H54 (cell line): ENCODE data around the gene UPF1.

ENCODE experiments used
- DNase-seq: peaks from one replicate; pipeline ENCODE4 v3.0.0; 2011; ENCODE audit warnings: low spot score, mixed read lengths; ENCODE audit not compliant: insufficient read length
- FAIRE-seq: peaks from 3 replicates; lab custom pipeline; 2011; peaks lifted over from hg19 to GRCh38; lab: Jason Lieb, UNC
- POLR2A ChIP-seq: IDR thresholded peaks from 2 replicates; pipeline ENCODE4 v1.6.1; 2011; ENCODE audit warnings: low read depth, mild to moderate bottlenecking, low read length

The UPF1 gene

GRCh38 chr19:18831524-18832305, at the start of gene UPF1:
Gene UPF1 (plus strand): TSS chr19:18831959. CDS start chr19:18832210, 251 bp downstream.
- no peak for FAIRE-seq
- peak; percentile 95 for DNase-seq
- peak; percentile 93 for TF ChIP-seq POLR2A

- no peak for TF ChIP-seq POLR2A
- no peak for DNase-seq
- FAIRE-seq: no peak
These were observed 49.1 kb upstream of the UPF1 start for GRCh38 chr19:18782559-18783225.

- no peak for FAIRE-seq
- no peak for DNase-seq
- no peak for TF ChIP-seq POLR2A
These were observed 47.6 kb upstream of the UPF1 start for GRCh38 chr19:18783958-18784785.

GRCh38 chr19:18784786-18785120, 47.0 kb upstream of the UPF1 start:
- TF ChIP-seq POLR2A: no peak

GRCh38 chr19:18785179-18786124, 46.3 kb upstream of the UPF1 start:
- FAIRE-seq: no peak
- no peak for TF ChIP-seq POLR2A
- DNase-seq: peak; percentile 81

More at GRCh38 chr19:18784786-18785120, 47.0 kb upstream of the UPF1 start:
- DNase-seq: no peak
- no peak for FAIRE-seq

- TF ChIP-seq POLR2A: no peak
- DNase-seq: no peak
- no peak for FAIRE-seq
These were observed 43.0 kb upstream of the UPF1 start for GRCh38 chr19:18788529-18789421.

- DNase-seq: no peak
These were observed 42.3 kb upstream of the UPF1 start for GRCh38 chr19:18789422-18789869.

GRCh38 chr19:18789883-18790565, 41.7 kb upstream of the UPF1 start:
- DNase-seq: no peak

More at GRCh38 chr19:18789422-18789869, 42.3 kb upstream of the UPF1 start:
- FAIRE-seq: no peak
- no peak for TF ChIP-seq POLR2A

GRCh38 chr19:18790566-18791314, 41.0 kb upstream of the UPF1 start, which contains the start of gene COMP:
Gene COMP (minus strand): TSS chr19:18791305. CDS start chr19:18791269, 36 bp downstream.
- DNase-seq (no peak), FAIRE-seq (no peak)
- TF ChIP-seq POLR2A: no peak

More at GRCh38 chr19:18789883-18790565, 41.7 kb upstream of the UPF1 start:
- FAIRE-seq: no peak
- no peak for TF ChIP-seq POLR2A

- FAIRE-seq (no peak), DNase-seq (no peak)
- no peak for TF ChIP-seq POLR2A
These were observed 40.5 kb upstream of the UPF1 start for GRCh38 chr19:18791315-18791678.

GRCh38 chr19:18792661-18793060, 39.1 kb upstream of the UPF1 start:
- DNase-seq (no peak), FAIRE-seq (no peak)
- TF ChIP-seq POLR2A: no peak
